Measurements from ENCODE around the gene ZPLD1.

Gene ZPLD1

GRCh38 chr3:102471001-102471400 lies 36.2 kb downstream of the ZPLD1 start:
- peaks cover under 1% of the 10 kb centered on the region for H3K27me3 ChIP-seq (ENCODE audit: control insufficient read depth, insufficient read depth, low read length)
- no peaks in the 10 kb centered on the region for H3K4me1 ChIP-seq (ENCODE audit: control insufficient read depth, insufficient read depth, low read length)
- H3K36me3 ChIP-seq (ENCODE audit: control insufficient read depth, insufficient read depth, low read length): no peaks in the 10 kb centered on the region
- H3K4me3 ChIP-seq (ENCODE audit: low read length): no peak overlapping the region
- no peaks in the 10 kb centered on the region for H3K9me3 ChIP-seq (ENCODE audit: control insufficient read depth, low read length)
- H3K9ac ChIP-seq (ENCODE audit: low read length): no peak overlapping the region

- no peaks in the 10 kb centered on the region for H3K27me3 ChIP-seq (ENCODE audit: control insufficient read depth, insufficient read depth, low read length)
- H3K4me3 ChIP-seq (ENCODE audit: low read length): no peak overlapping the region
- H3K9ac ChIP-seq (ENCODE audit: low read length): no peak overlapping the region
- H3K4me1 ChIP-seq (ENCODE audit: control insufficient read depth, insufficient read depth, low read length): no peaks in the 10 kb centered on the region
- no peaks in the 10 kb centered on the region for H3K9me3 ChIP-seq (ENCODE audit: control insufficient read depth, low read length)
- no peaks in the 10 kb centered on the region for H3K36me3 ChIP-seq (ENCODE audit: control insufficient read depth, insufficient read depth, low read length)
Measured at GRCh38 chr3:102471491-102471890, 36.7 kb downstream of the ZPLD1 start.

- Histone ChIP-seq H3K36me3 (ENCODE audit: control insufficient read depth, insufficient read depth, low read length) (no peaks in the 10 kb centered on the region), H3K4me1 (ENCODE audit: control insufficient read depth, insufficient read depth, low read length) (no peaks in the 10 kb centered on the region)
Measured at GRCh38 chr3:102473648-102474047, 38.8 kb downstream of the ZPLD1 start.

DNA sequence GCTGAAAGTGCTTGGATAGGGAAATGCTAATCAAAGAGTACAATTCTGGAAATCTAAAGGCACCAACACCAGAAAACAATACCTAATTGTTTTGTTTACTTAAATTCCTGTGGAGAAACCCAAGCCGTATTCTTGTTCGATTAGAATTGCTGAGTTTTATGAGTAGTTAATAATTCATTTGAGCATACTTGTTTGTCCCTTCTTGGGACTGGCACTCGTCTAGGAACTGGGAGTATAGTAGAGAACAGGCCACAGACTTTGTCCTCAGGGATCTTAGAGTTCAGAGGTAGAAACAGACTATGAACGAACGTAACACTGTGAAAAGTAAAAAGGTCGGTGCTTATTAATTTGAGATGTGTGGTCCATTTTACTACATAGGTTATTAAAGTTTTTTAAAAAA lies 39.4 kb downstream of the ZPLD1 start:
- H3K27me3 ChIP-seq (ENCODE audit: control insufficient read depth, insufficient read depth, low read length): no peaks in the 10 kb centered on the region
- no peaks in the 10 kb centered on the region for H3K4me1 ChIP-seq (ENCODE audit: control insufficient read depth, insufficient read depth, low read length)
- no peaks in the 10 kb centered on the region for H3K36me3 ChIP-seq (ENCODE audit: control insufficient read depth, insufficient read depth, low read length)
- H3K9me3 ChIP-seq (ENCODE audit: control insufficient read depth, low read length): no peaks in the 10 kb centered on the region
- no peak overlapping the region for H3K4me3 ChIP-seq (ENCODE audit: low read length)
- no peak overlapping the region for H3K9ac ChIP-seq (ENCODE audit: low read length)

More at GRCh38 chr3:102473648-102474047, 38.8 kb downstream of the ZPLD1 start:
- Histone ChIP-seq H3K9me3 (ENCODE audit: control insufficient read depth, low read length) (no peaks in the 10 kb centered on the region), H3K9ac (ENCODE audit: low read length) (no peak overlapping the region), H3K4me3 (ENCODE audit: low read length) (no peak overlapping the region), H3K27me3 (ENCODE audit: control insufficient read depth, insufficient read depth, low read length) (no peaks in the 10 kb centered on the region)

- Histone ChIP-seq H3K9me3 (ENCODE audit: control insufficient read depth, low read length) (no peaks in the 10 kb centered on the region), H3K27me3 (ENCODE audit: control insufficient read depth, insufficient read depth, low read length) (no peaks in the 10 kb centered on the region), H3K4me3 (ENCODE audit: low read length) (no peak overlapping the region), H3K4me1 (ENCODE audit: control insufficient read depth, insufficient read depth, low read length) (no peaks in the 10 kb centered on the region), H3K9ac (ENCODE audit: low read length) (no peak overlapping the region), H3K36me3 (ENCODE audit: control insufficient read depth, insufficient read depth, low read length) (no peaks in the 10 kb centered on the region)
Measured at GRCh38 chr3:102476198-102476597, 41.4 kb downstream of the ZPLD1 start.

DNA sequence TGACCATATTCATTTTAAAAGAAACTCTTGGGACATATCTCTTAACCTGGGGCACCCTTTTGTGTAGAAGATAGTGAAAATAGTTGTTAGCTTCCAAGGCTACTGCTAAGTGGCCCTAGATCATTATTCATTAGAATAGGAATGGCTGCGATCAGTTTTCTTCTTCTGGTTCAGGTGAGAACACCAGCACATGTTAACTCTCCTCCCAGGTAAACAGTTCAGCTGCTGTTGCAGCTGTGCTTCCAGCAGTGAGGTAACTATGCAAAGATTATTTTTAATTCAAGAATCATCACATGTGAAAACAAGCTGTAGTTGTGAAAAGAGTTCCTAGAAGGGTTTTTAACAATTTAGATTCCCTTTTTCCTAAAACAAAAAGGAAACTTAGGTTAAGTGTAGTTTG lies 43.3 kb downstream of the ZPLD1 start:
- Histone ChIP-seq H3K36me3 (ENCODE audit: control insufficient read depth, insufficient read depth, low read length) (no peaks in the 10 kb centered on the region), H3K27me3 (ENCODE audit: control insufficient read depth, insufficient read depth, low read length) (no peaks in the 10 kb centered on the region), H3K9ac (ENCODE audit: low read length) (no peak overlapping the region), H3K9me3 (ENCODE audit: control insufficient read depth, low read length) (no peaks in the 10 kb centered on the region), H3K4me3 (ENCODE audit: low read length) (no peak overlapping the region), H3K4me1 (ENCODE audit: control insufficient read depth, insufficient read depth, low read length) (no peaks in the 10 kb centered on the region)

- Histone ChIP-seq H3K36me3 (ENCODE audit: control insufficient read depth, insufficient read depth, low read length) (no peaks in the 10 kb centered on the region), H3K27me3 (ENCODE audit: control insufficient read depth, insufficient read depth, low read length) (no peaks in the 10 kb centered on the region)
Measured at GRCh38 chr3:102480139-102480538, 45.3 kb downstream of the ZPLD1 start.

GRCh38 chr3:102481050-102481449 lies 46.2 kb downstream of the ZPLD1 start:
- H3K4me1 ChIP-seq (ENCODE audit: control insufficient read depth, insufficient read depth, low read length): no peaks in the 10 kb centered on the region
- H3K27me3 ChIP-seq (ENCODE audit: control insufficient read depth, insufficient read depth, low read length): no peaks in the 10 kb centered on the region
- H3K9ac ChIP-seq (ENCODE audit: low read length): no peak overlapping the region
- no peaks in the 10 kb centered on the region for H3K36me3 ChIP-seq (ENCODE audit: control insufficient read depth, insufficient read depth, low read length)
- H3K9me3 ChIP-seq (ENCODE audit: control insufficient read depth, low read length): no peaks in the 10 kb centered on the region
- H3K4me3 ChIP-seq (ENCODE audit: low read length): no peak overlapping the region

More at GRCh38 chr3:102480139-102480538, 45.3 kb downstream of the ZPLD1 start:
- no peak overlapping the region for H3K9ac ChIP-seq (ENCODE audit: low read length)
- H3K4me1 ChIP-seq (ENCODE audit: control insufficient read depth, insufficient read depth, low read length): no peaks in the 10 kb centered on the region
- no peaks in the 10 kb centered on the region for H3K9me3 ChIP-seq (ENCODE audit: control insufficient read depth, low read length)
- H3K4me3 ChIP-seq (ENCODE audit: low read length): no peak overlapping the region

- Histone ChIP-seq H3K27me3 (ENCODE audit: control insufficient read depth, insufficient read depth, low read length) (no peaks in the 10 kb centered on the region), H3K9ac (ENCODE audit: low read length) (no peak overlapping the region), H3K4me1 (ENCODE audit: control insufficient read depth, insufficient read depth, low read length) (no peaks in the 10 kb centered on the region), H3K9me3 (ENCODE audit: control insufficient read depth, low read length) (no peaks in the 10 kb centered on the region), H3K36me3 (ENCODE audit: control insufficient read depth, insufficient read depth, low read length) (no peaks in the 10 kb centered on the region), H3K4me3 (ENCODE audit: low read length) (no peak overlapping the region)
Measured at GRCh38 chr3:102483556-102483955, 48.7 kb downstream of the ZPLD1 start.

- Histone ChIP-seq H3K36me3 (ENCODE audit: control insufficient read depth, insufficient read depth, low read length) (no peaks in the 10 kb centered on the region), H3K9me3 (ENCODE audit: control insufficient read depth, low read length) (no peaks in the 10 kb centered on the region), H3K4me1 (ENCODE audit: control insufficient read depth, insufficient read depth, low read length) (no peaks in the 10 kb centered on the region), H3K9ac (ENCODE audit: low read length) (no peak overlapping the region), H3K4me3 (ENCODE audit: low read length) (no peak overlapping the region), H3K27me3 (ENCODE audit: control insufficient read depth, insufficient read depth, low read length) (no peaks in the 10 kb centered on the region)
Measured at GRCh38 chr3:102484363-102484762, 49.5 kb downstream of the ZPLD1 start.

GRCh38 chr3:102485701-102486100 lies 50.9 kb downstream of the ZPLD1 start:
- no peak overlapping the region for H3K4me3 ChIP-seq (ENCODE audit: low read length)
- H3K9ac ChIP-seq (ENCODE audit: low read length): no peak overlapping the region
- H3K9me3 ChIP-seq (ENCODE audit: control insufficient read depth, low read length): no peaks in the 10 kb centered on the region
- H3K36me3 ChIP-seq (ENCODE audit: control insufficient read depth, insufficient read depth, low read length): no peaks in the 10 kb centered on the region
- no peaks in the 10 kb centered on the region for H3K4me1 ChIP-seq (ENCODE audit: control insufficient read depth, insufficient read depth, low read length)
- no peaks in the 10 kb centered on the region for H3K27me3 ChIP-seq (ENCODE audit: control insufficient read depth, insufficient read depth, low read length)

DNA sequence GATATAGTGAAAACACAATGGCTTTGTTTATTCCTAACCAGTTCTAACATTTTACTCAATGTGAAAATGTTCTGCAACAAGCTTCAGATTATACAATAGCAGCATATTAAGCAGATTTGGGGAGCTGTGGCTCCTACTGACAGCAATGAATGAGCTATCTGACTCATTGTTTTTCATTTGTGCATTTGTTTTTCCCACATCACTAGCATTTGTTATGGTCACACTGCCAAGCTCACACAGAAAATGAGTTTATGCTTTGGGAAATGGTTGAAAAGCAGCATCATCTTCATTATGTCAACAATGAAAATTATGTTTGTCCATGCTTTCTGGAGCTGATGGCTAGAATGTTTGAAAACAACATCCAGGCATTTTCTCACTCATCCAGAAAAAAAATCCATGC lies 53.5 kb downstream of the ZPLD1 start:
- Histone ChIP-seq H3K9ac (ENCODE audit: low read length) (no peak overlapping the region), H3K4me3 (ENCODE audit: low read length) (no peak overlapping the region), H3K27me3 (ENCODE audit: control insufficient read depth, insufficient read depth, low read length) (no peaks in the 10 kb centered on the region), H3K4me1 (ENCODE audit: control insufficient read depth, insufficient read depth, low read length) (no peaks in the 10 kb centered on the region), H3K9me3 (ENCODE audit: control insufficient read depth, low read length) (no peaks in the 10 kb centered on the region), H3K36me3 (ENCODE audit: control insufficient read depth, insufficient read depth, low read length) (no peaks in the 10 kb centered on the region)

- H3K4me3 ChIP-seq (ENCODE audit: low read length): no peak overlapping the region
- no peaks in the 10 kb centered on the region for H3K4me1 ChIP-seq (ENCODE audit: control insufficient read depth, insufficient read depth, low read length)
- H3K27me3 ChIP-seq (ENCODE audit: control insufficient read depth, insufficient read depth, low read length): no peaks in the 10 kb centered on the region
- H3K9me3 ChIP-seq (ENCODE audit: control insufficient read depth, low read length): no peaks in the 10 kb centered on the region
- no peaks in the 10 kb centered on the region for H3K36me3 ChIP-seq (ENCODE audit: control insufficient read depth, insufficient read depth, low read length)
- H3K9ac ChIP-seq (ENCODE audit: low read length): no peak overlapping the region
Measured at GRCh38 chr3:102492300-102492699, 57.5 kb downstream of the ZPLD1 start.
